ENCODE results near the gene LPCAT3.

The LPCAT3 gene

DNA sequence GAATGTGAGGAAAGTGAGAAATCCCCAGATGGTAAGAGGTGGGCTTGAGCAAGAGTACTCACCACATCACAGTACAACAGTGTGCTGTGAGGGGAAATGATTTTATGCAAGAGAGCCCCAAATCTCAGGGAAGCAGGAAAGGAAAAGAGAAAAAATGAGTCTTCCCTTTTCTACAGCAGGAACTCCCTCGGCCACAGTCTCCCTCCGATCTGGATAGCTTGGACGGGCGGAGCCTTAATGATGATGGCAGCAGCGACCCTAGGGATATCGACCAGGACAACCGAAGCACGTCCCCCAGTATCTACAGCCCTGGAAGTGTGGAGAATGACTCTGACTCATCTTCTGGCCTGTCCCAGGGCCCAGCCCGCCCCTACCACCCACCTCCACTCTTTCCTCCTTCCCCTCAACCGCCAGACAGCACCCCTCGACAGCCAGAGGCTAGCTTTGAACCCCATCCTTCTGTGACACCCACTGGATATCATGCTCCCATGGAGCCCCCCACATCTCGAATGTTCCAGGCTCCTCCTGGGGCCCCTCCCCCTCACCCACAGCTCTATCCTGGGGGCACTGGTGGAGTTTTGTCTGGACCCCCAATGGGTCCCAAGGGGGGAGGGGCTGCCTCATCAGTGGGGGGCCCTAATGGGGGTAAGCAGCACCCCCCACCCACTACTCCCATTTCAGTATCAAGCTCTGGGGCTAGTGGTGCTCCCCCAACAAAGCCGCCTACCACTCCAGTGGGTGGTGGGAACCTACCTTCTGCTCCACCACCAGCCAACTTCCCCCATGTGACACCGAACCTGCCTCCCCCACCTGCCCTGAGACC lies 82.7 kb downstream of the LPCAT3 start:
- no peak for DNase-seq

DNA sequence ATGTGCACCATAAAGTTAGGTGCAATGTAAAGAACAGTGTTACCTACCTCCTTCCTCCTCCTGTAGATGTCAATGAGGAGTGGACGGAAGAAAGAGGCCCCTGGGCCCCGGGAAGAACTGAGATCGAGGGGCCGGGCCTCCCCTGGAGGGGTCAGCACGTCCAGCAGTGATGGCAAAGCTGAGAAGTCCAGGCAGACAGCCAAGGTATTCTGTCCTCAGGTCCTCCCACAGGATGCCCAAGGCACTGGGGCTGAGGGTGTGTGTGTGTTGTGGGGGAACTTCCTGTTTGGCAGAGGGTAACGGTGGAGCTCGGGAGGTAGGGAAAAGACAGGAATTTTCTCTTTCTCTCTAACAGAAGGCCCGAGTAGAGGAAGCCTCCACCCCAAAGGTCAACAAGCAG lies 84.2 kb downstream of the LPCAT3 start:
- no peak for DNase-seq

DNA sequence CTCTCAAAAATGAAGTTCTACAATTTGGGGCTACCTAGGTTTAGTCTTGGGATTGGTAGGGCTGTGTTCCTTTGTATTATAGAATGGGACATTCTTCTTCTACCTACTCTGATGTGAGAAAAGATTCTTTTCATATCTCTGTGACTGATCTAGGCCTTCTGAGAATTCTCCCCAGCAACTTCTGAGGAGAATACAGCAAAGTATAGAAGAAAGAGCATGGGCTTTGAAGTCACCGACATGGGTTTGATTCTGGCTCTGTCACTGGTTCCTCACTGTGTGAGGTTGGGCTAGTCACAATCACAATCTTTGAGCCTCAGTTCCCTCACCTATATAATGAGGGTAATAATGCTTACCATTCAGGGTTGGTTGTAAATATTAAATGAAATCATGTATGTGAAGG lies 85.5 kb downstream of the LPCAT3 start:
- no peak for DNase-seq

DNA sequence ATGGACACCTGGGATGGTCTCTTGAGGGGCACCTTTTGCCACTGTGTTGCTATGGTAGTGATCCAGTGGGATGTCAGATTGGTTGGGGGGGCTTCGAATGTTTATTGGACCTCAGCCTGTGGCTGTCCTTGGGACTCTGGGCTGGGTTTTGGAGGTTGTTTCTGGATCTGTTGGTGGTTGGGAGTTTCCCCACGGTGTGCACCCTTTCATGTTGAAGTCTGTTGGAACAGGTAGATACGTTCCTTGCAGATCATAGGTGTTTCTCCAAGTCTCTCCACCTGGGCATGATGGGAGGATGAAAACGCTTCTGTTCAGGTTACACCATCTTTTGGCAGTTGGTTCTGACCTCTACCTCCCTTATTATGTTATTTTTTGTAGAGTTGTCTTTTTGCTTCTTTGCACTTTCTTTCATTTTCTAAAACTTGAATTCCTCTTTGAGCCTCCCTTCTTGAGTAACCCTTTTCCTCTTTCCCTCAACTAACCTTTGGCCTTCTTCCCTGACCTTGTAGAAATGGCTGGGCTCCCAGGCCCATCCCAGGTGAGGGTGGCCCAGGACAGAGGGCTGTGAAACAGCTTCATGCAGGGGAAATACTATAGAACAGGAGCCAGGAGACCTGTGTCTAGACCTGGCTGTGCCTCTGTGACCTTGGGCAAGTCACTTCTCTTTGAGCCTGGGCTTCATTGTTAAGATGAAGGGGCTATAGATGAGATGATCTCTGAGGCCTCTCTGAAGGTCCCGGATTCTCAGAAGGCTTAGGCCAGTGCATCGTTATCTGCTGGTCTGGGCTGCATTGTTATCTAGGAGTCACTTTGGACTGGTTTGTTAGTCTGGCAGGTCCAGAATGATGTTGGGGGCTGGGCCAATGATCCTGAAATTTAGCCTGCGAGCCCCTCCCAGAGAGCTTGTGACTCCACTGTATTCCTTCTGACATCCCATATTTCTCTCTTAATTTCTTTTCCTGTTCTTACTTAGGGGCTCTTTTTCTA lies 88.5 kb downstream of the LPCAT3 start:
- no peak for DNase-seq

DNA sequence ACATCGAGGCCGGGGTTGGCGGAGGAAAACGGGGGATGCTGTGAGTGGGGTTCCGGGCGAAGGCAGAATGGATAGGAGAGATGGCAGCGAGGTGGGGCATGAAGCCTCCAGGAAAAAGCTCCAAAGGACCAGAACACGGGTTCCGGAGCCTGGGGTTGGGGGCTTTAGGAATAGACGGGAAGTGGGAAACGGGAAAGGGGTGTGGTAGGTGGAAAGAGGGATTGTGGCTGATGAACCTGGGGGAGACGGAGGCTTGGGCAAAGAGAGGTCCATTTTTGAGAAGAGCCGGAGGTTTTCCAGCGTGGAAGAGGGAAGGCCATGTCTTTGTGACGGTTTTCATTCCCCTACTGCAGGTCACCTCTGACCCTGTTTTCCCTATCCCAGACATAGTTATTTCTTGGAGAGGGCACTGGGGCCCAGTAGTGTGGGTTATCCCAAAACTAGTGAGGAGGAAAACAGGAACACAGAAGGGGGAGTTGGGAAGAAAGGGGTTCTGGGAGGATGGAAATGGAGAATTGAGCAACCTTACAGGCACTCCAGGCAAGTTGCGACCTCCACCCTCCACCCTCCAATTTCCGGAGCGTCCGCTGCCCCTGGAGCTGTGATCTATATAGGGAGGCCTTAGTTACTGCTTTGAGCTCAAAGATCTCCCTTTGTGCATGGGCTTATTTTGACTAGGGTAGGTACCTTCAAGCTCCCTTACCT lies 89.4 kb downstream of the LPCAT3 start:
- no peak for DNase-seq

DNA sequence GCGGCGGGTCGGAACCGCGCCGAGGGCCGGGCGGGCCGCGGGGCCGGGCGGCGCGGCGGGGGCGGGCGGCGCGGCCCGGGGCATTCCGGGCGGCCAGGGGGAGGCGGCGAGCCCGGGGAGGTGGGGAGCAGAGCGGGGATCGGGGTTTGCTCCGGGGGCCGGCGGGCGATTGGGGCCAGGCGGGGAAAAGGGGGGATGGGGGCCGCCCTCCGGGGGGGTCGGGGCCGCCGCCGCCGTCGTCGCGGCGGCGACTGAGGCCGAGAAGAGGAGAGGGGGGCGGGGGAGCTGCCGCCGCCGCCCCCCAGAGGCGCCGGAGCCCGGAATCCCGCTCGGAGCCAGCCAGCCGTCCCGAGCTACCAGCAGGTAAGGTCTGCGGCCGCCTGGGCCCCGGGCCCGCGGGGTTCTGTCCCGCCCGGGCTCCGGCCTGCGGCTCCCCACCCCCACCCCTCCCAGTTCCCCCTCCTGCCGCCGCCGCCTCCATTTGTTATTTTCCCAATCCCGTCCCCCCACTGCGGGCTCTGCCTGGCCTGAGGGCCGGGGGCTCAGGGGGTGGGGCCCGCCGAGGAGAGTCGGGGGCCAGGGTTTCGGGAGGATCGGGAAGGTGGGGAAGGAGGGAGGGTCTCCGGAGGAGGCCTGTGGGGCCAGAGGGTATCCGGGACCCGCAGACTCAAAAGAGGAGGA lies 90.1 kb downstream of the LPCAT3 start:
- DNase-seq: no peak

DNA sequence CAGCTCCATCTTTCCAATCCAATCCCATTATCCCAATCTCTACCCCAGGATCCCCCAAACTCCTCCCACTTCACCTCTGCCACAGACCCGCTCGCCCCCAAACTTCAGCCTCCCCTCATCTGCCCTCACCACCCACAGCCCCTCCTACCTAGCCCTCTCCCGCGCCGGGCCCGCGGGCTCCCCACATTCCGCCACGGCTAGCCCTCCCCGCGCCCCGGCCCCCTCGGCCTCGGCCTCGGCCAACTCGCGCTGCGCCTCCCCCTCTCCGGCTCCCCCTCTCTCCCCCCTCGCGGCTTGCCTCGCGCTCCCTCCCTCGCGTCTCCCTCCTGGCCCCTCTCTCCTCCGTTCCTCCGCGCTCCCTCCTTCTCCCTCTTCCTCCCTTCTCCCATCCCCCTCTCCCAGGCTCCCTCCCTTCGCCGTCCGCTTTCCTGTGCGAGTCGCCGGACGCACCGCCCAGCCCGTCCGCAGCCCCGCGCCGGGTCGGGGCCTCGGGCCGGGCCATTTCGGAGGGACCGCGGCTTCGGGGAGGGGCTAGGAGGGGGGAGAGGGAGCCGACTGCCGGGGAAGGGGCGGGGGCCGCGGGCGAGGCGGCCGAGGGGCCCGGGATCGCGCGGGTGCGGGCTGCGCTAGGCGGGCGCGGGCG lies 90.8 kb downstream of the LPCAT3 start, which contains the start of gene ATN1:
Gene ATN1, plus strand, starts transcription at position 581 of the 643 bp plus-strand sequence. CDS start 6,043 bp downstream, outside the sequence.
- no peak for DNase-seq
